Osteoblast (primary cell): ENCODE data around the gene ARHGAP27. TPM values are rescaled to one million over a fixed set of nuclear protein-coding genes. Genes with fewer than 3 reads are reported as not detected.

ENCODE experiments used
- DNase-seq: peaks from one replicate; pipeline ENCODE4 v3.0.0; 2011; ENCODE audit warnings: low spot score, mixed read lengths; ENCODE audit not compliant: insufficient read length; ENCODE audit errors: missing footprints
- H2AFZ ChIP-seq: 2 replicates; pipeline ENCODE4 v1.6.0; 2011; ENCODE audit warnings: mild to moderate bottlenecking, low read length
- H3K27ac ChIP-seq: 2 replicates; pipeline ENCODE4 v1.5.1; 2011; ENCODE audit warnings: mild to moderate bottlenecking, low read depth, low read length, moderate library complexity
- H3K27me3 ChIP-seq: 2 replicates; pipeline ENCODE4 v1.6.0; 2012; ENCODE audit warnings: mild to moderate bottlenecking, control low read depth, inconsistent platforms, low read length, moderate library complexity; ENCODE audit not compliant: insufficient read depth
- H3K36me3 ChIP-seq: 2 replicates; pipeline ENCODE4 v1.5.1; 2011; ENCODE audit warnings: mild to moderate bottlenecking, low read length, control low read depth, moderate library complexity; ENCODE audit not compliant: insufficient read depth
- H3K4me1 ChIP-seq: 2 replicates; pipeline ENCODE4 v1.5.1; 2011; ENCODE audit warnings: mild to moderate bottlenecking, low read length, control low read depth, moderate library complexity; ENCODE audit not compliant: insufficient read depth
- H3K4me2 ChIP-seq: 2 replicates; pipeline ENCODE4 v1.6.0; 2011; ENCODE audit warnings: mild to moderate bottlenecking, low read length; ENCODE audit not compliant: insufficient read depth
- H3K4me3 ChIP-seq: fragments of 200-600 bp; sonication (generic); 3 replicates; pipeline ENCODE4 v1.5.1; 2012; ENCODE audit warnings: mild to moderate bottlenecking, low read length, inconsistent platforms; ENCODE audit not compliant: insufficient read depth
- H3K79me2 ChIP-seq: 2 replicates; pipeline ENCODE4 v1.6.0; 2012; ENCODE audit warnings: mild to moderate bottlenecking, low read length, control low read depth, inconsistent platforms; ENCODE audit not compliant: insufficient read depth
- H3K9me3 ChIP-seq: 2 replicates; pipeline ENCODE4 v1.5.1; 2011; ENCODE audit warnings: low read depth, low read length, control low read depth
- H4K20me1 ChIP-seq: 2 replicates; pipeline ENCODE4 v1.6.0; 2012; ENCODE audit warnings: mild to moderate bottlenecking, low read length, control low read depth; ENCODE audit not compliant: insufficient read depth
- total RNA-seq: library from RNA; depleted of rRNA; stranded (reverse); fragments of >200 nt; gene quantifications from 2 replicates; pipeline ENCODE4 v1.2.3, GENCODE V29; 2012
- TF ChIP-seq, protein P1 (sequence below): IDR thresholded peaks from 2 replicates; pipeline ENCODE4 v1.5.1; 2011; ENCODE audit warnings: mild to moderate bottlenecking, low read depth, low read length, moderate library complexity; ENCODE audit errors: extremely low read depth

ARHGAP27 gene
- total RNA-seq, 1 donor: 2.9 TPM

GRCh38 chr17:45403906-45404490 lies 28.7 kb downstream of the ARHGAP27 start:
- Histone ChIP-seq H2AFZ (no peak overlapping the region), H3K27me3 (peaks cover 12% of the 10 kb centered on the region), H3K27ac (no peak overlapping the region), H3K4me1 (peaks cover 3% of the 10 kb centered on the region), H3K9me3 (no peaks in the 10 kb centered on the region), H3K4me2 (no peak overlapping the region), H3K36me3 (no peaks in the 10 kb centered on the region), H3K79me2 (no peaks in the 10 kb centered on the region), H3K4me3 (no peak overlapping the region), H4K20me1 (no peaks in the 10 kb centered on the region)
- TF ChIP-seq, protein P1, sequence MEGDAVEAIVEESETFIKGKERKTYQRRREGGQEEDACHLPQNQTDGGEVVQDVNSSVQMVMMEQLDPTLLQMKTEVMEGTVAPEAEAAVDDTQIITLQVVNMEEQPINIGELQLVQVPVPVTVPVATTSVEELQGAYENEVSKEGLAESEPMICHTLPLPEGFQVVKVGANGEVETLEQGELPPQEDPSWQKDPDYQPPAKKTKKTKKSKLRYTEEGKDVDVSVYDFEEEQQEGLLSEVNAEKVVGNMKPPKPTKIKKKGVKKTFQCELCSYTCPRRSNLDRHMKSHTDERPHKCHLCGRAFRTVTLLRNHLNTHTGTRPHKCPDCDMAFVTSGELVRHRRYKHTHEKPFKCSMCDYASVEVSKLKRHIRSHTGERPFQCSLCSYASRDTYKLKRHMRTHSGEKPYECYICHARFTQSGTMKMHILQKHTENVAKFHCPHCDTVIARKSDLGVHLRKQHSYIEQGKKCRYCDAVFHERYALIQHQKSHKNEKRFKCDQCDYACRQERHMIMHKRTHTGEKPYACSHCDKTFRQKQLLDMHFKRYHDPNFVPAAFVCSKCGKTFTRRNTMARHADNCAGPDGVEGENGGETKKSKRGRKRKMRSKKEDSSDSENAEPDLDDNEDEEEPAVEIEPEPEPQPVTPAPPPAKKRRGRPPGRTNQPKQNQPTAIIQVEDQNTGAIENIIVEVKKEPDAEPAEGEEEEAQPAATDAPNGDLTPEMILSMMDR: no peak
- peak; percentile 81 for DNase-seq

- no peak overlapping the region for H2AFZ ChIP-seq
- no peak overlapping the region for H3K27ac ChIP-seq
- H4K20me1 ChIP-seq: no peaks in the 10 kb centered on the region
- TF ChIP-seq, protein P1: no peak
- DNase-seq: no peak
- H3K4me2 ChIP-seq: no peak overlapping the region
- no peaks in the 10 kb centered on the region for H3K9me3 ChIP-seq
- H3K27me3 ChIP-seq: peaks cover 6% of the 10 kb centered on the region
- H3K79me2 ChIP-seq: no peaks in the 10 kb centered on the region
- peaks cover 3% of the 10 kb centered on the region for H3K4me1 ChIP-seq
- no peaks in the 10 kb centered on the region for H3K36me3 ChIP-seq
- no peak overlapping the region for H3K4me3 ChIP-seq
Measured at GRCh38 chr17:45402916-45403315, 29.8 kb downstream of the ARHGAP27 start.

DNA sequence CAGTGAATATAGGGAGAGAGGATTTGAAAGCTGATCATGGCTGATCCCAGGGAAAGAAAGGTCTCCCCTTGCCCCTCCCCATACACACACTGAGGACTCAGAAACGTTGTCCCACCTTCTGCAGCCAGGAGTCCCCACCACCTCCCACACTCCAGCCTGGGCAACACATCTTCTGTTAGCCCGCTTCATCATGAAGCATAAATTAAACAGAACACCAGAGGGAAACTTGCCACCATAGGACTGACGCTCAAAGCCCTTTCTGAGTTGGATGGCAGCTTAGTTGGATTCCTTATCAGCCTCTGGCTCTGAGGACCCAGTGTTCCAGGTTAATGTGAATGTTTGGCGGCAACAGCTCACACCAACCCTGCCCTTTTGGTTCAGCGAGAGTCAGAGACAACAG lies 33.9 kb downstream of the ARHGAP27 start:
- no peak overlapping the region for H3K4me3 ChIP-seq
- TF ChIP-seq, protein P1: no peak
- no peak overlapping the region for H3K4me2 ChIP-seq
- H3K9me3 ChIP-seq: no peaks in the 10 kb centered on the region
- peaks cover 7% of the 10 kb centered on the region for H3K4me1 ChIP-seq
- no peaks in the 10 kb centered on the region for H3K36me3 ChIP-seq
- DNase-seq: peak; percentile 25
- no peak overlapping the region for H3K27ac ChIP-seq
- H3K27me3 ChIP-seq: no peaks in the 10 kb centered on the region
- H4K20me1 ChIP-seq: no peaks in the 10 kb centered on the region
- no peaks in the 10 kb centered on the region for H3K79me2 ChIP-seq
- no peak overlapping the region for H2AFZ ChIP-seq

DNA sequence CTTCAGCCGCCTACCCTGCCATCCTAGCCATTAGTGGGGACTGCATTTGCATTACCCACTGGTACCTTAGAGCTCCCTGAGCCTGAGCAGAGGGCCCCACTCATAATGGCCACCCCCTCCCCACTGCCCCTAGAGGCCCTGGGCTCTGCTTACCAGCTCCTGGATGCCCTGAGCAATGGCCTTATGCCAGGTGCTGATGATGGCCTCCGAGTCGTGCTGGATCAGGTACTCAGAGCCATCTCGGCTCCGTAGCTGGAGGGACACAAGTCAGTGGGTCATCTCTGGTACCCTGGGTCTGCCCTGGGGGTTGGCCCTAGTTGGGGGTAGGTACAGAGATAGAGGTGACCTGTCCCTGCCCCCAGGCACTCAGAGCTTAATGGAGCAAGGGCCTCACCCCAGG lies 34.9 kb downstream of the ARHGAP27 start:
- DNase-seq: peak; percentile 79
- Histone ChIP-seq H3K79me2 (no peaks in the 10 kb centered on the region), H3K27ac (no peak overlapping the region), H3K4me2 (no peak overlapping the region), H3K4me3 (no peak overlapping the region), H3K9me3 (no peaks in the 10 kb centered on the region), H3K36me3 (no peaks in the 10 kb centered on the region), H3K27me3 (peaks cover under 1% of the 10 kb centered on the region), H2AFZ (no peak overlapping the region), H4K20me1 (no peaks in the 10 kb centered on the region), H3K4me1 (peaks cover 7% of the 10 kb centered on the region)
- TF ChIP-seq, protein P1: no peak
